ENCODE measurements around the gene GCAT.

Gene GCAT

DNA sequence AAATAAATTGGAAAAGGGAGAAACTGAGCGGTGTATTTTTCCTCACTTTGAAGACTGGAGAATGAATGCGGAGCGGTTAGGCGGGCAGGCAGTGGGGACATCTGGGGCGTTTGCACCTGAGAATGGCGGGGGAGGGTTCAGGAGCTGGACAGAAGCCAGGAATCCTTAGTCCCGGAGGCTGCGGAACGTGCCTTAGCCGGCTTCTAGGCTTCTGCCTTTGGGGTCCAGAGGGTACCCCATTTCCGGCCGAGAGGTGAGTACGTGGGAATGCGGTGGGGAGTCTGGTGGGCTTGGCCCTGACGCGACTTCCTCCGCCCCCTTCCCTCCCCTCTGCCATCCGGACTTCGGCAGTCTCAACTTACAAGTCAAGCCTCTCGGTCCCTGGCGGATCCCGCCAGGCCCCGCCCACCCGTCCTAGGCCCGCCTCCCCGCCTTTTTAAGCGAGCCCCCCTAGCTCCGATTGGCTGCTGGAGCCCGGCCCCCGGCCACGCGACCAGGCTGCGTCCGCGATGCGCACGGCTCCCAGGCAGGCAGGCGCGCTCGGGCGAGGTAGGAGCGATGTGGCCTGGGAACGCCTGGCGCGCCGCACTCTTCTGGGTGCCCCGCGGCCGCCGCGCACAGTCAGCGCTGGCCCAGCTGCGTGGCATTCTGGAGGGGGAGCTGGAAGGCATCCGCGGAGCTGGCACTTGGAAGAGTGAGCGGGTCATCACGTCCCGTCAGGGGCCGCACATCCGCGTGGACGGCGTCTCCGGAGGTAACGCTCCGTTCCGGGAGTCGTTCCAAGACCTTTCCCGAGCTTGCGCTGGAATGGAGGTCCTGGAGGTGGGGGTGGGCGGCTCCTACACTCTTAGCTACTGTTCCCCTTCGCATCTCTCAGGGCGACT, at the start of gene GCAT:
TSS of gene GCAT (plus strand) at position 525 of the 884 bp plus-strand sequence. CDS start at position 559, 34 bp downstream.
- H3K4me3 ChIP-seq (ENCODE audit: low read length), result peak within 1 kb of the TSS; percentile 80
- H3K27me3 ChIP-seq (ENCODE audit: control insufficient read depth, insufficient read depth, low read length), result no peaks in the 10 kb centered on the region
- peak within 1 kb of the TSS; percentile 93 for H3K27ac ChIP-seq (ENCODE audit: low read depth, low read length)
- H3K36me3 ChIP-seq (ENCODE audit: control insufficient read depth, insufficient read depth, low read length), result no peaks in the 10 kb centered on the region
- H3K9ac ChIP-seq (ENCODE audit: low read length), result peak within 1 kb of the TSS; percentile 45
- H3K4me1 ChIP-seq (ENCODE audit: control insufficient read depth, insufficient read depth, low read length), result peaks cover 14% of the 10 kb centered on the region

DNA sequence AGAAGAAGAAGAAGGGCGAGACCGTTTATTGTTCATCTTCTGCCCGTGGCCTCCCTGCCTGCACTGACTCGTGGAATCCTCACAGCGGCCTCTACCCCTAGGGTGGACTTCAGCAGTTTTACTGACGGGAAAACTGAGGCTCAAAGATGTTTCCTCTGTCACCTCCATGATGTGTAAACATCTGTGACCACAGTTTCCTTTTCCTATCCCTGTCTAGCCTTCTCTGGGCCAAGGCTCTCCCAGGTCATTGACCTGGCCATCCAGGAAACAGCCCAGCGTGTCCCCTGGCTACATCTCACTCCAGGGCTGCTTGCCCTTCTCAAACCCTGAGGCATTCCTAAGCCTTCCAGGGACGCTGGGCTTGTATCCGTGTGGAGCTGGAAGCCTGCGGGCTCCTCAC, 49.0 kb upstream of the GCAT start:
- H3K27ac ChIP-seq (ENCODE audit: low read depth, low read length), result no peak overlapping the region
- no peak overlapping the region for H3K9ac ChIP-seq (ENCODE audit: low read length)
- no peaks in the 10 kb centered on the region for H3K27me3 ChIP-seq (ENCODE audit: control insufficient read depth, insufficient read depth, low read length)
- peaks cover 40% of the 10 kb centered on the region for H3K36me3 ChIP-seq (ENCODE audit: control insufficient read depth, insufficient read depth, low read length)
- peaks cover 3% of the 10 kb centered on the region for H3K4me1 ChIP-seq (ENCODE audit: control insufficient read depth, insufficient read depth, low read length)
- H3K4me3 ChIP-seq (ENCODE audit: low read length), result no peak overlapping the region

DNA sequence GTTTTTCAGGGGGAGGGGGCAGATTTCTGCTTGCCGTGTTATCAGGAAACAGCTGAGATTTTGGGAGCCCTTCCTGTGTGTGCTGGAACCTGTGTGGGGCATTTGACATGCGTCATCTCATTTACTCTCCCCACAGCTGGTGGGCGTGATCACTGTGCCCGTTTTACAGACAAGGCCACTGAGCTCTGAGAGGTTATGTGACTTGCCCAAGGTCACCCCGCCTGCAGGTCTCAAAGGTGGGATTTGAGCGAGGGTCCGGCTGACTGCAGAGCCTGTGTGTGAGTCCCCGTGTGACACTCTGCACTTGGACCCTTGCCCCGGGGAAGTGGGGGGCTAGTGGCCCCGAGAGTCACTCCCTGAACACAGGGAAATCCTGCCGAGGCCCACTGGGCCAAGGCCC, 48.5 kb upstream of the GCAT start:
- H3K27ac ChIP-seq (ENCODE audit: low read depth, low read length), result no peak overlapping the region
- H3K9ac ChIP-seq (ENCODE audit: low read length), result no peak overlapping the region
- no peaks in the 10 kb centered on the region for H3K4me1 ChIP-seq (ENCODE audit: control insufficient read depth, insufficient read depth, low read length)
- H3K4me3 ChIP-seq (ENCODE audit: low read length), result no peak overlapping the region
- peaks cover 46% of the 10 kb centered on the region for H3K36me3 ChIP-seq (ENCODE audit: control insufficient read depth, insufficient read depth, low read length)
- H3K27me3 ChIP-seq (ENCODE audit: control insufficient read depth, insufficient read depth, low read length), result no peaks in the 10 kb centered on the region

DNA sequence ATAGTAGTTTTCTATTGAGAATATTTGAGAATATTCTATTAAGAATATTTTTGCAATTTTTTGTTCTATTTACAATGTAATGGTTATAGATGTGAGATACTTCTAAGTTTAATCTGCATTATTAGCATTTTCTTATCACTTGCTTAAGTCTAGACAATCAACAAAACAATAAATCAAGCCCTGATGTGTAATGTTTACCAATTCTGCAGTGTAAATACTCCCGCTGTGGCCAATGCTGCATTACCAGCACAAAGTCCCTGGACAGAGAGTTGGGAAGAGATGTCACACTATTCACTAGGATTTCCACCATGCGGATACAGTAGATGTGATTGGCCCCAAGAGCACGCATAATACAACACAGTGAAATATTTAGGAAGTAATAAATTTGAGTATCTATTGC, 47.6 kb upstream of the GCAT start:
- H3K36me3 ChIP-seq (ENCODE audit: control insufficient read depth, insufficient read depth, low read length), result peaks cover 38% of the 10 kb centered on the region
- no peak overlapping the region for H3K9ac ChIP-seq (ENCODE audit: low read length)
- H3K4me1 ChIP-seq (ENCODE audit: control insufficient read depth, insufficient read depth, low read length), result peaks cover 4% of the 10 kb centered on the region
- no peaks in the 10 kb centered on the region for H3K27me3 ChIP-seq (ENCODE audit: control insufficient read depth, insufficient read depth, low read length)
- H3K4me3 ChIP-seq (ENCODE audit: low read length), result no peak overlapping the region
- no peak overlapping the region for H3K27ac ChIP-seq (ENCODE audit: low read depth, low read length)

DNA sequence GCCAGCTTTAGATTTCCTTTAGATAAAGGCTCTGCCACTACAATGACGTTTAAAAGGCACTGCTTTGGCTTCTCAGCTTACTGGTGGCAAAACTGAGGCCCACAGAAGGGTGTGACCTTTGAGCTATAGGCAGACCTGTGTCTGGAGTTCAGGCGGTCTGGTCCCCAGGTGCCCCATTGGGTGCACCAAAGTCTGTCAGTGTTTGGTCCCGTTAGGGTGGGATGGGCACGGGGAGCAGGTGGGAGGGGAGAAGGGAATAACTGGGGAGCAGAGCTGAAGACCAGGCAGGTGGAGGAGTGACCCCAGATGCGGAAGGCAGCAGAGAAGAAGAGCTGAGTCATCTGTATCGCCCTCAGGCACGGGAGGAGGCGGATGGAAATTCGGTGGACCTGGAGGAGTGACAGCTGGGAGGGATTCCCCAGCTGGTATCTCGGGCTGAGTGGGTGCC, 45.3 kb upstream of the GCAT start:
- no peak overlapping the region for H3K27ac ChIP-seq (ENCODE audit: low read depth, low read length)
- H3K27me3 ChIP-seq (ENCODE audit: control insufficient read depth, insufficient read depth, low read length), result no peaks in the 10 kb centered on the region
- peaks cover 28% of the 10 kb centered on the region for H3K36me3 ChIP-seq (ENCODE audit: control insufficient read depth, insufficient read depth, low read length)
- H3K4me3 ChIP-seq (ENCODE audit: low read length), result no peak overlapping the region
- H3K4me1 ChIP-seq (ENCODE audit: control insufficient read depth, insufficient read depth, low read length), result peaks cover 4% of the 10 kb centered on the region
- H3K9ac ChIP-seq (ENCODE audit: low read length), result no peak overlapping the region

DNA sequence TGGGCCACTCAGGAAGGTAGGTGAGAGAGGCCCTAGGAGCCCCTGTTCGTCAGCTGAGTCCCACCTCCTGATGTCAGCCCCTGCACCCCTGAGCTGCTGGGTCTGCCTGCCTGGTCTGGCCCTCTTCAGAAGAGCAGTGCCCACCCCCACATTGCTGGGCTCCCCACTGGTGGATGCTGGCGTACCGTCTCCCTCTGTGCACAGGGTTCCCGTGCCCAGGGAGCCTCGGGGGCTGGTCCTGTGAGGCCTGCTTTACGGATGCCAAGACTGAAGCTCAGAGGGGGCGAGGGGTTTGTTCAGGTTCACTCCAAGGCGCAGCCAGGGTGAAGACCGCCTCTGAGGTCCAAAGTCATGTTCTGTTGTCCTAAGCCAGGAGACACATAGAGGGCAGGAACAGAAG, 44.7 kb upstream of the GCAT start:
- H3K4me3 ChIP-seq (ENCODE audit: low read length), result no peak overlapping the region
- peaks cover 4% of the 10 kb centered on the region for H3K4me1 ChIP-seq (ENCODE audit: control insufficient read depth, insufficient read depth, low read length)
- no peak overlapping the region for H3K9ac ChIP-seq (ENCODE audit: low read length)
- H3K27ac ChIP-seq (ENCODE audit: low read depth, low read length), result no peak overlapping the region
- H3K36me3 ChIP-seq (ENCODE audit: control insufficient read depth, insufficient read depth, low read length), result peaks cover 28% of the 10 kb centered on the region
- H3K27me3 ChIP-seq (ENCODE audit: control insufficient read depth, insufficient read depth, low read length), result no peaks in the 10 kb centered on the region

DNA sequence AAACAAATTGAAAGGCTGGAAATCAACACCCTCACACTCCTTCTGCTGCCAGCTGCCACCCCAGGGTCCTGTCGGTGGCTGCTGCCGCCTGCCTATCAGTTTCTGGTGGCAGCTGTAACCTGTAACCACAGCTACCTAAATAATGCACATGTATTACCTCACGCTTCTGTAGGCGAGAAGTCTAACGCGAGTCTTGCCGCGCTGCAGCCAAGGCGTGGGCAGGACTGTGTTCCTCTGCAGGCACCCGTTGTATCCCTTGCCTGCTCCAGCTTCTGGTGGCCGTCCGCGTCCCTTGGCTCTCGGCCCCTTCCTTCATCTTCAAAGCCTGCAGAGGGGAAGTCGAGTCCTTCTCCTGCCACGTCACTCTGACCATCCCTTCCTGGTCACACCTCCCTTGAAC, 44.1 kb upstream of the GCAT start:
- no peak overlapping the region for H3K27ac ChIP-seq (ENCODE audit: low read depth, low read length)
- H3K27me3 ChIP-seq (ENCODE audit: control insufficient read depth, insufficient read depth, low read length), result no peaks in the 10 kb centered on the region
- H3K4me3 ChIP-seq (ENCODE audit: low read length), result no peak overlapping the region
- H3K4me1 ChIP-seq (ENCODE audit: control insufficient read depth, insufficient read depth, low read length), result peaks cover 4% of the 10 kb centered on the region
- peaks cover 23% of the 10 kb centered on the region for H3K36me3 ChIP-seq (ENCODE audit: control insufficient read depth, insufficient read depth, low read length)
- no peak overlapping the region for H3K9ac ChIP-seq (ENCODE audit: low read length)

DNA sequence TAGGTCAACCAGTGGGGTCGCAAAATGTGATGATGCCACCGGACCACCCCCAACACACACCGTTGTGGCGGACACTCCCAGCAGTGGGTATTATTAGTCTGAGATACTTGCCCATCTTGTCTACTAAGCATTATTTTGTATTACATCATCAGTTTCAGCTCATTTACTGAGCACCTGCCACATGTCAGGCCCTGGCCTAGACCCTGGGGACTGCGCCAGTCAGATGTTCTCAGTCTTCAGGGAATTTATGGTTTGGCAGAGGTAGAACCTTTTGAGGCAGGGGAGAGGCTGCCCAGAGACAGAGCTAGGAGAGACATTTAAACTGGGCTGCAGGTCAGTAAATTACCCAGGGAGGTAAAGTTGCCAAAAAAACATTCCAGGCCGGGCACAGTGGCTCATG, 43.1 kb upstream of the GCAT start:
- H3K4me1 ChIP-seq (ENCODE audit: control insufficient read depth, insufficient read depth, low read length), result peaks cover 4% of the 10 kb centered on the region
- H3K9ac ChIP-seq (ENCODE audit: low read length), result no peak overlapping the region
- H3K27ac ChIP-seq (ENCODE audit: low read depth, low read length), result peak overlapping the region; percentile 43
- H3K36me3 ChIP-seq (ENCODE audit: control insufficient read depth, insufficient read depth, low read length), result peaks cover 22% of the 10 kb centered on the region
- no peaks in the 10 kb centered on the region for H3K27me3 ChIP-seq (ENCODE audit: control insufficient read depth, insufficient read depth, low read length)
- no peak overlapping the region for H3K4me3 ChIP-seq (ENCODE audit: low read length)

DNA sequence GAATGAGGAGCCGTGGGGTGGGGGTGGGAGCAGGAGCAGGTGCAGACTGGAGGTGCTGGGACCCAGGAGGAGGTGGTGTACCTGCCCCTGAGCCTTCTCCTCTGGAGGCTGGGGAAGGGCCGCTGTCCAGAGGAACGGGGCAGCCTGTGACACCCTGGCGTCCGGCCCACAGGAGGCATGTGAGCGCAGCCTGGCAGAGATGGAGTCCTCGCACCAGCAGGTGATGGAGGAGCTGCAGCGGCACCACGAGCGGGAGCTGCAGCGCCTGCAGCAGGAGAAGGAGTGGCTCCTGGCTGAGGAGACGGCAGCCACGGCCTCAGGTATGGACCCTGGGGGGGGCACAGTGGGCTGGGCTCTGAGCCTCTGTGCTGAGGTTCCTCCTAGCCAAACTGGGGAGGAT, 42.2 kb upstream of the GCAT start:
- H3K27me3 ChIP-seq (ENCODE audit: control insufficient read depth, insufficient read depth, low read length), result no peaks in the 10 kb centered on the region
- peaks cover 4% of the 10 kb centered on the region for H3K4me1 ChIP-seq (ENCODE audit: control insufficient read depth, insufficient read depth, low read length)
- H3K36me3 ChIP-seq (ENCODE audit: control insufficient read depth, insufficient read depth, low read length), result peaks cover 18% of the 10 kb centered on the region
- H3K27ac ChIP-seq (ENCODE audit: low read depth, low read length), result no peak overlapping the region
- no peak overlapping the region for H3K9ac ChIP-seq (ENCODE audit: low read length)
- no peak overlapping the region for H3K4me3 ChIP-seq (ENCODE audit: low read length)

DNA sequence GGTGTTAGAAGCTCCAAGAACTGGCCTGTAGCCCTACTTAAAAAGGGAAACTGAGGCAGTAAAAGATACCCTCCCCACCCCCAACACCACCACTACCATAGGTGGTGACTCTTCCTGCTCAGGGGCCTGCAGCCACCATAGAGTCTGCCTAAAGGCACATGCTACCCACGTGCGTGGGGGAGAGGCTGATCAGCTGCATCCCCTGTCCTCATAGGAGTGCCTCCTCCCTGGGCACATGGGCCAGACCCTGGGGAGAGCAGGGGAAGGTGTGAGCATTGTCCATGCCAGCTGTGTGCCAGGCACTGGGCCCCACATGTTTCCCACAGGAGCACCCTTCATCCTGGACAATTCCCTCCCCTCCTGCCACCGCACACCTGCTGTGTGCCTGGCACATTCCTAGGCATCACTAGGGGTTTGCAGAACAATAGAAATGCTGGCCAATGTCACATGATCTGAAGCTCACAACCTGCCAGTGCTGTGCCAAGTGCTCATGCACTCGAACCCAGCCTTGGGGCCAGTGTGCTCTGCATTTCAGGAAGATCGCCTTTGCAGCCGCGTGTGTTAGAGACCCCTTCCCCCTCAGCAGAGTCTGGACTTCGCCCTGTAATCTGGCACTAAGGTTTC, 41.7 kb upstream of the GCAT start:
- no peak overlapping the region for H3K9ac ChIP-seq (ENCODE audit: low read length)
- H3K4me3 ChIP-seq (ENCODE audit: low read length), result no peak overlapping the region
- peaks cover 4% of the 10 kb centered on the region for H3K4me1 ChIP-seq (ENCODE audit: control insufficient read depth, insufficient read depth, low read length)
- H3K27ac ChIP-seq (ENCODE audit: low read depth, low read length), result no peak overlapping the region
- H3K27me3 ChIP-seq (ENCODE audit: control insufficient read depth, insufficient read depth, low read length), result no peaks in the 10 kb centered on the region
- H3K36me3 ChIP-seq (ENCODE audit: control insufficient read depth, insufficient read depth, low read length), result peaks cover 16% of the 10 kb centered on the region

DNA sequence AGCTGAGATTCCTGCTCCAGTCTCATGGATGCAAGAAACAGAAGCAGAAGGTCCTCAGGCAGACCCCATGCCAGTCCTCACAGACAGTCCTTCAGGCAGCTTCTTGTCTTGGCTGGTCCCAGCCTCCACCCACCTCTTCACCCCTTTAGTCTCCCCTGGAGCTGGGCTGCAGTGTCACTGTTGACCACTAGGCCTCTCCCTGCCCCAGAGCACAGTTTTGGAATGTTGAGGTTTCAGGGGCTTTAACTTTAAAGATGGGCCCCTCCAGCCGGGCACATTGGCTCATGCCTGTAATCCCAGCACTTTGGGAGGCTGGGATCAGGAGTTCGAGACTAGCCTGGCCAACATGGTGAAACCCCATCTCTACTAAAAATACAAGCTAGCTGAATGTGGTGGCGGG, 39.5 kb upstream of the GCAT start:
- Histone ChIP-seq H3K4me3 (ENCODE audit: low read length) (no peak overlapping the region), H3K4me1 (ENCODE audit: control insufficient read depth, insufficient read depth, low read length) (peaks cover 4% of the 10 kb centered on the region), H3K27ac (ENCODE audit: low read depth, low read length) (no peak overlapping the region), H3K27me3 (ENCODE audit: control insufficient read depth, insufficient read depth, low read length) (no peaks in the 10 kb centered on the region), H3K9ac (ENCODE audit: low read length) (no peak overlapping the region), H3K36me3 (ENCODE audit: control insufficient read depth, insufficient read depth, low read length) (peaks cover 31% of the 10 kb centered on the region)

DNA sequence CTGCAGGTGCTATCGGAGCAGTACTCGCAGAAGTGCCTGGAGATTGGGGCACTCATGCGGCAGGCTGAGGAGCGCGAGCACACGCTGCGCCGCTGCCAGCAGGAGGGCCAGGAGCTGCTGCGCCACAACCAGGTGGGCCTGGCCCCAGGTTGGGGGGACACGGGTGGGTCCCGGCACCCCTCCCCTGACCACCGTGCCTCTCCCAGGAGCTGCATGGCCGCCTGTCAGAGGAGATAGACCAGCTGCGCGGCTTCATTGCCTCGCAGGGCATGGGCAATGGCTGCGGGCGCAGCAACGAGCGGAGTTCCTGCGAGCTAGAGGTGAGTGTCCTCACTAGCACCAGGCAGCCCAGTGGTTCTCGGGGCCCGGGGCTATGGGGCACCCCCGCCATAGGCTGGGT, 38.7 kb upstream of the GCAT start:
- Histone ChIP-seq H3K4me3 (ENCODE audit: low read length) (no peak overlapping the region), H3K9ac (ENCODE audit: low read length) (no peak overlapping the region), H3K27me3 (ENCODE audit: control insufficient read depth, insufficient read depth, low read length) (no peaks in the 10 kb centered on the region), H3K36me3 (ENCODE audit: control insufficient read depth, insufficient read depth, low read length) (peaks cover 26% of the 10 kb centered on the region), H3K27ac (ENCODE audit: low read depth, low read length) (no peak overlapping the region), H3K4me1 (ENCODE audit: control insufficient read depth, insufficient read depth, low read length) (peaks cover 4% of the 10 kb centered on the region)

DNA sequence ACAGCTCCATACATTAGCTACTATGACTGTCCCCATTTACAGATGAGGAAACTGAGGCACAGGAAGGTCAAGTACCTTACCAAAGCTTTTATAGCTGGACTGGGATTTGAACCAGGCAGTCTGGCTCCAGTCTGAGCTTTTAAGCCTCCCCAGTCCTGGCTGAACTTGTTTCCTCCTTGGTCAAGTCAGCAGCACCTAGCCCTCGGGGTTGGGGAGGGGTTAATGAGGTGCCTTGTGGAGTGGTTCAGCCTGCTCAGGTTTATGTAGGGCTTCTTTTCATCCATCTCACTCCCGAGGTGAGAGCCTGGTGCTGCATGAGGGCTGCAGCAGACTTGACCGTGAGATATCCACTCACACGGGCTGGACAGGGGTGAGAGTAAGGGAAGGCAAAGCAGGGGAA, 36.7 kb upstream of the GCAT start:
- Histone ChIP-seq H3K9ac (ENCODE audit: low read length) (no peak overlapping the region), H3K4me3 (ENCODE audit: low read length) (no peak overlapping the region), H3K36me3 (ENCODE audit: control insufficient read depth, insufficient read depth, low read length) (peaks cover 29% of the 10 kb centered on the region), H3K27ac (ENCODE audit: low read depth, low read length) (no peak overlapping the region), H3K4me1 (ENCODE audit: control insufficient read depth, insufficient read depth, low read length) (no peaks in the 10 kb centered on the region), H3K27me3 (ENCODE audit: control insufficient read depth, insufficient read depth, low read length) (no peaks in the 10 kb centered on the region)

Measured in rectal smooth muscle tissue (tissue), 1 donor.